HCT116 (cell line): Measurements from ENCODE around the gene RIMBP2.

Experiments
- CEBPB ChIP-seq: IDR thresholded peaks from 2 replicates; pipeline ENCODE4 v1.6.1; 2012; ENCODE audit warnings: low read depth
- EZH2 ChIP-seq: fragments of 200-600 bp; sonication (generic); IDR thresholded peaks from 2 replicates; pipeline ENCODE4 v1.6.1; 2017; ENCODE audit warnings: antibody characterized with exemption, mixed run types
- EZH2phosphoT487 ChIP-seq: fragments of 200-600 bp; IDR thresholded peaks from 2 replicates; pipeline ENCODE4 v1.6.1; 2018; ENCODE audit warnings: antibody characterized with exemption, borderline replicate concordance
- FOSL1 ChIP-seq: IDR thresholded peaks from 2 replicates; pipeline ENCODE4 v1.6.1; 2012; ENCODE audit warnings: low read depth
- POLR2A ChIP-seq: IDR thresholded peaks from 2 replicates; pipeline ENCODE4 v1.7.0; 2011; ENCODE audit warnings: borderline replicate concordance; ENCODE audit not compliant: insufficient read depth, insufficient read length; ENCODE audit errors: extremely low read depth
- POLR2AphosphoS5 ChIP-seq: IDR thresholded peaks from 2 replicates; pipeline ENCODE4 v1.6.1; 2011; ENCODE audit warnings: mild to moderate bottlenecking, low read depth, low read length, moderate library complexity
- SIN3A ChIP-seq: IDR thresholded peaks from 2 replicates; pipeline ENCODE4 v1.6.1; 2012; ENCODE audit warnings: low read depth
- SP1 ChIP-seq: IDR thresholded peaks from 2 replicates; pipeline ENCODE4 v1.6.1; 2012; ENCODE audit warnings: low read depth
- TCF7L2 ChIP-seq: IDR thresholded peaks from 2 replicates; pipeline ENCODE4 v1.7.0; 2011; ENCODE audit warnings: borderline replicate concordance, inconsistent platforms; ENCODE audit not compliant: insufficient read depth, insufficient read length; ENCODE audit errors: extremely low read depth
- ZNF274 ChIP-seq: fragments of 200-500 bp; sonication (Bioruptor generic); IDR thresholded peaks from 2 replicates; pipeline ENCODE4 v1.6.1; 2014; ENCODE audit warnings: mild to moderate bottlenecking, low read depth, low read length, inconsistent platforms
- TF ChIP-seq, protein P1 (sequence below), 3 experiments: fragments of 200-600 bp in 1 of 3; sonication (generic) in 1 of 3; IDR thresholded peaks in 2 of 3; conservative IDR thresholded peaks in 1 of 3; 2 replicates each; pipeline ENCODE4 v1.5.1; 2012 to 2017; ENCODE audit warnings: low read depth in 2 of 3, low read length in 2 of 3, antibody characterized with exemption in 1 of 3, borderline replicate concordance in 1 of 3, control low read depth in 1 of 3, mild to moderate bottlenecking in 1 of 3, mixed read lengths in 1 of 3, mixed run types in 1 of 3, moderate library complexity in 1 of 3; ENCODE audit not compliant: insufficient read depth in 1 of 3

DNA sequence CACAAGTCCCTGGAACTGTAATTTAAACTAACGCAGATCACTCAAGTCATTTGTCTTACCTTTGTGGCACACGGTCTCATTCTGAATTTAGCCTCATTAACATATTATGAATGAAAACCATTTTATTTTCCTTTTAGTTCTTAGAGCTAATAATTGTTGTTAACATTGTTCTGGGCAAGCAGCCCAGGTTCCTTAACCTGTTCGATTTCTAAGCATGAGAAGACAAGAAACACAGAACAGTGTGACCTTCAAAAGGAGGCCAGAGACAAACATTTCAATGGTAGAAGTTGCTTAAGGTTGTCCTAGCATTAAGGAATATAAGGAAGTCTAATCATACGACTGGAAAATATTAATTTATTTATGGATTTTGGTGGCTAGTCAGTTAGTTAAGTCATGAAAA, 343.2 kb downstream of the RIMBP2 start:
- TF ChIP-seq, protein P1, sequence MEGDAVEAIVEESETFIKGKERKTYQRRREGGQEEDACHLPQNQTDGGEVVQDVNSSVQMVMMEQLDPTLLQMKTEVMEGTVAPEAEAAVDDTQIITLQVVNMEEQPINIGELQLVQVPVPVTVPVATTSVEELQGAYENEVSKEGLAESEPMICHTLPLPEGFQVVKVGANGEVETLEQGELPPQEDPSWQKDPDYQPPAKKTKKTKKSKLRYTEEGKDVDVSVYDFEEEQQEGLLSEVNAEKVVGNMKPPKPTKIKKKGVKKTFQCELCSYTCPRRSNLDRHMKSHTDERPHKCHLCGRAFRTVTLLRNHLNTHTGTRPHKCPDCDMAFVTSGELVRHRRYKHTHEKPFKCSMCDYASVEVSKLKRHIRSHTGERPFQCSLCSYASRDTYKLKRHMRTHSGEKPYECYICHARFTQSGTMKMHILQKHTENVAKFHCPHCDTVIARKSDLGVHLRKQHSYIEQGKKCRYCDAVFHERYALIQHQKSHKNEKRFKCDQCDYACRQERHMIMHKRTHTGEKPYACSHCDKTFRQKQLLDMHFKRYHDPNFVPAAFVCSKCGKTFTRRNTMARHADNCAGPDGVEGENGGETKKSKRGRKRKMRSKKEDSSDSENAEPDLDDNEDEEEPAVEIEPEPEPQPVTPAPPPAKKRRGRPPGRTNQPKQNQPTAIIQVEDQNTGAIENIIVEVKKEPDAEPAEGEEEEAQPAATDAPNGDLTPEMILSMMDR (IDR thresholded peaks at IDR 0.05 in 2 of 3, conservative IDR thresholded peaks at IDR 0.05 in 1 of 3; ENCODE audit: borderline replicate concordance in 1 of 3, insufficient read depth in 1 of 3, low read depth in 2 of 3, low read length in 2 of 3), result no peak
- TF ChIP-seq SIN3A, result no peak
- TF ChIP-seq POLR2A, result no peak
- TF ChIP-seq ZNF274, result no peak
- no peak for TF ChIP-seq CEBPB
- no peak for TF ChIP-seq TCF7L2
- TF ChIP-seq FOSL1, result no peak
- TF ChIP-seq EZH2, result no peak
- TF ChIP-seq POLR2AphosphoS5, result no peak
- no peak for TF ChIP-seq SP1
- no peak for TF ChIP-seq EZH2phosphoT487
